ENCODE measurements around the gene SQSTM1. TPM values are rescaled to one million over a fixed set of nuclear protein-coding genes. Genes with fewer than 3 reads are reported as not detected.

Gene SQSTM1
- total RNA-seq, 1 donor from 2014 or later = 146 TPM

- H3K9me3 Mint-ChIP-seq = no peaks in the 10 kb centered on the region
These were observed 55.3 kb downstream of the SQSTM1 start for GRCh38 chr5:179875741-179876609.

GRCh38 chr5:179876610-179876952 lies 55.9 kb downstream of the SQSTM1 start:
- no peak for DNase-seq (ENCODE audit: low spot score in 2 of 2, unreplicated experiment in 2 of 2)
- Mint-ChIP-seq H3K9me3 (no peaks in the 10 kb centered on the region), H3K4me3 (no peak overlapping the region), H3K4me1 (no peaks in the 10 kb centered on the region), H3K27me3 (ENCODE audit: low read depth) (no peaks in the 10 kb centered on the region), H3K36me3 (peaks cover 23% of the 10 kb centered on the region), H3K27ac (no peak overlapping the region)
- no peak for TF ChIP-seq CTCF (IDR thresholded peaks at IDR 0.05; ENCODE audit: unreplicated experiment)

More at GRCh38 chr5:179875741-179876609, 55.3 kb downstream of the SQSTM1 start:
- TF ChIP-seq CTCF (IDR thresholded peaks at IDR 0.05; ENCODE audit: unreplicated experiment) = no peak
- Mint-ChIP-seq H3K27ac (no peak overlapping the region), H3K36me3 (peaks cover 23% of the 10 kb centered on the region), H3K4me1 (no peaks in the 10 kb centered on the region), H3K27me3 (ENCODE audit: low read depth) (no peaks in the 10 kb centered on the region), H3K4me3 (no peak overlapping the region)
- DNase-seq (ENCODE audit: low spot score in 2 of 2, unreplicated experiment in 2 of 2) = no peak

DNA sequence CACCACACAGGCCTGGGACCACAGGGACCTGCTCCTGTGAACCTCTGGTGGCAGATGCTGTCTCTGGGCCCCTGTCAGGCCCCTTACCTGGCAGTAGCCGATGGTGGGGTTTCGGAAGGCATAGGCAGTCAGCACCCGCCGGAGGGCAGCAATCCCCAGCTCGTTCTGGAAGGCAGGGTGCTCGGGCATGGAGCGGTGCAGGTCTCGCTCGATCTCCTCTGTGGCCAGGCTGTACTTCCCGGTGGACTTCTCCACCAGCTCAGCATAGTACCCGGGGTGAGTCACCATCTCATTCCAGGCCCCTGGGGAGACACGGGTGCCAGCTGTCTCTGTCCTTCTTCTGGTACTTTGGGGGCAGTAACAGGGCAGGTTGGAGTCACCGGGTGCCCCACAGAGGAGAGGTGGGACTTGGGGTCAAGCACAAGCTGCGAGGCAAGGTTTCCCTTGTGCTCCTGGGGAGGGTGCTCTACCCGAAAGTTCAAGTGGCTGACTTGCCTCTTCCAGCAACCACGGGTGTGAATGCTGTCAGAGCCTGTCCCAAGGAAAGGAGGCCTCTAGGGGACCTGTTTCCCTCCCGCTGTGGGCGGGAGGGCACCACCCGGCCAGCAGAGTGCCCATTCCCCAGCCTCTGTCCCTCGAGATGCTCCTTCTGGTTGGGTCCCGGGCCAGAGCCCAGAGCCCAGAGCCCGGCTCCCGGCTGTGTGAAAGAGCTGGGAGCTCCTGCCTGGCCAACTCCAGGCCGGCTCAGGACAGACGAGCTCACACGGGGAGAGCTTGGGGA lies 57.7 kb downstream of the SQSTM1 start:
- no peak for TF ChIP-seq CTCF (IDR thresholded peaks at IDR 0.05; ENCODE audit: unreplicated experiment)
- H3K4me1 Mint-ChIP-seq = no peaks in the 10 kb centered on the region
- DNase-seq (ENCODE audit: low spot score in 2 of 2, unreplicated experiment in 2 of 2) = no peak
- H3K36me3 Mint-ChIP-seq = peaks cover 36% of the 10 kb centered on the region
- H3K4me3 Mint-ChIP-seq = no peak overlapping the region
- H3K27me3 Mint-ChIP-seq (ENCODE audit: low read depth) = no peaks in the 10 kb centered on the region
- peaks cover 7% of the 10 kb centered on the region for H3K9me3 Mint-ChIP-seq
- H3K27ac Mint-ChIP-seq = no peak overlapping the region

- TF ChIP-seq CTCF (IDR thresholded peaks at IDR 0.05; ENCODE audit: unreplicated experiment) = no peak
- H3K4me3 Mint-ChIP-seq = no peak overlapping the region
- H3K9me3 Mint-ChIP-seq = peaks cover 15% of the 10 kb centered on the region
- DNase-seq (ENCODE audit: low spot score in 2 of 2, unreplicated experiment in 2 of 2) = no peak
- no peaks in the 10 kb centered on the region for H3K4me1 Mint-ChIP-seq
- H3K27ac Mint-ChIP-seq = no peak overlapping the region
- H3K27me3 Mint-ChIP-seq (ENCODE audit: low read depth) = no peaks in the 10 kb centered on the region
- peaks cover 44% of the 10 kb centered on the region for H3K36me3 Mint-ChIP-seq
These were observed 58.4 kb downstream of the SQSTM1 start for GRCh38 chr5:179879003-179879689.

DNA sequence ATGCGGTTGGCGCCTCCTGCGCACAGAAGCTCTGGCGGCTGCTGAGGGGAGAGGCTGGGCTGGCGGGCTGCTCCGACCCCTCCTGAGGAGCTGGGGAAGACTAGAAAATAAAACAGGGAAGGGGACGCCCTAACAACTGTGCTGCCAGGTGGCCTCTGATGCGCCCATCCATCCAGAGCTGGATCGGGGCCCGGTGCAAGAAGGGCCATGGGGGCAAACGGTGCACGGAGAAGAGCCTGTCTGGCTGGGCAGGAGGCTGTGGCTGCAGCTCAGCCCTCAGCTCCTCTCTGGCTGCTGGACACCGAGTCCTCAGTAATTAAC lies 58.9 kb downstream of the SQSTM1 start:
- no peak overlapping the region for H3K27ac Mint-ChIP-seq
- H3K36me3 Mint-ChIP-seq = peaks cover 49% of the 10 kb centered on the region

More for the DNA sequence above, 58.9 kb downstream of the SQSTM1 start:
- Mint-ChIP-seq H3K9me3 (peaks cover 19% of the 10 kb centered on the region), H3K4me3 (no peak overlapping the region), H3K27me3 (ENCODE audit: low read depth) (no peaks in the 10 kb centered on the region), H3K4me1 (no peaks in the 10 kb centered on the region)
- no peak for TF ChIP-seq CTCF (IDR thresholded peaks at IDR 0.05; ENCODE audit: unreplicated experiment)
- no peak for DNase-seq (ENCODE audit: low spot score in 2 of 2, unreplicated experiment in 2 of 2)
